Activated CD4-positive, alpha-beta T cell treated with anti-CD3 and anti-CD28 coated beads for 24 hours (primary cell): ENCODE data around the gene FXN.
"Not testable (repeated sequence)": the region's sequence is repeated elsewhere in the genome, so short reads cannot be mapped to it uniquely, and the experiment has no call there.

Source experiments
- DNase-seq, 2 donors: peaks; one replicate each; pipeline ENCODE4 v3.0.0-alpha.2; 2020; ENCODE audit warnings: low read depth in 2 of 2

FXN gene

GRCh38 chr9:69035438-69036308 is at the start of gene FXN:
Gene FXN (plus strand): TSS chr9:69035752. CDS start chr9:69035783, 31 bp downstream.
- DNase-seq, result peak; percentile 73 to 80

DNA sequence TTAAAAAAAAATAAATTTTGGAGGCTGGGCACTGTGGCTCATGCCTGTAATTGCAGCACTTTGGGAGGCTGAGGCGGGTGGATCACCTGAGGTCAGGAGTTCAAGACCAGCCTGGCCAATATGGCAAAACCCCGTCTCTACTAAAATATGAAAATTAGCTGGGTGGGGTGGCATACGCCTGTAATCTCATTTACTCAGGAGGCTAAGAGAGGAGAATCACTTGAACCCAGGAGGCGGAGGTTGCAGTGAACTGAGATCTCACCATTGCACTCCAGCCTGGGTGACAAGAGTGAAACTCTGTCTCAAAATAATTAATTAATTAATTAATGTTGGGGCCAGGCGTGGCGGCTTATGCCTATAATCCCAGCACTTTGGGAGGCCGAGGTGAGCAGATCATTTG is 48.6 kb upstream of the FXN start:
- not testable (repeated sequence) for DNase-seq

DNA sequence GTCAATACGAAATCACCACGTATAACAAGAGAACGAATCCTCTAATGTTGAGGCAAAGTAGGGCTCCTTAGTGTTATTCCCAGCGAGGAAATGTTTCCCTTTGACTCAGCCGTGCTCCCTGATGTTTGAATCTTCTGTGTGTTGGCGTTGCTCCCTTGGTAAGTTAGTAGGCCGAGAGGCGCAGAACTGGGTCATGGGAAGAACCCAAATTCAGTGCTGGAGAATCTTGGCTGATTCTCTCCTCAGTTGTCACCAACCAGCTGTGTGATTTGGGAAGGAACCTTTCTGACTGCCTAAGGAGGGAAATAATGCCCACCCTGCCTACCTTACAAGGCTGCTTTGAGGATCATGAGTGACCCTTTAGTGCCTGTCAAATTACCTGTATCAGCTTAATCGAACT is 44.1 kb upstream of the FXN start:
- no peak for DNase-seq

DNA sequence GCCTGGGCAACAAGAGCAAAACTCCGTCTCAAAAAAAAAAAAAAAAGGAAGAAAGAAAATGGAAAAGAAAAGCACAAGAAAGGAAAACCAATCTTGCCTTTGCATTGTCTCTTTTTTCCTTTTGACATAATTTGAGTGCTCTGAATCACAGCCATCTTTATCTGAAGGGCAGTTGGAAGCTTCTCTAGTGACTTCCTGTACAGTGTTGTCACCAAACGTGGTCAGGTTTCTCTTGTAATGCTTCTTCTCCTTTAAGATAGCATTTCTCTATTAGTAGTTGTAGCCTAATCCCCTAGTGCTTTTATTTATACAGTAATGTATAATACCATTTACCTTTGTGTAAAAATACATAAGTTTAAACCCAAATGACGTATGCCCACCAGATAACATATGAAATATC is 39.8 kb upstream of the FXN start:
- DNase-seq, result no peak

DNA sequence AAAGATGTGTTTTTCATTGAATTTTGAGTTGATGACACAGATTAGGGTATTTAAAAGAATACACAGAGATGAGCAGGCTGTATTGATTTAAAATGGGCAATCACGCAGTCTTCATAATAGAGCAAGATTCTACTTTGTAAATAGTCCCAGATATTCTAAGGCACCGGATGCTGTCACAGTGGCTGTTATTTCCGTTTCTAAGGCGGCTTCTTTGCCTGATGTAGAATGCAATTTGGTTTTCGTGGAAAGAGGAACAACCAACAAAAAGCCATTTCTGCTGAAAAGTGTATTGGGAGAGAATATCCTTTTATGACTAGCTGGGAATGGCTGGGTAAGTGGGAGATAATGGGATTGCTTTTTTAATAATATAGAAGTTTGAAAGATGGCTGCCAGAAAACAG is 39.1 kb upstream of the FXN start:
- DNase-seq, result no peak

- no peak for DNase-seq
These were observed 37.9 kb upstream of the FXN start for GRCh38 chr9:68997666-68998065.

GRCh38 chr9:68998385-68998784 is 37.2 kb upstream of the FXN start:
- DNase-seq, result no peak

GRCh38 chr9:68998812-68999211 is 36.7 kb upstream of the FXN start:
- no peak for DNase-seq

- DNase-seq, result peak; percentile 23 to 61
These were observed 36.0 kb upstream of the FXN start for GRCh38 chr9:68999393-69000105.

- no peak for DNase-seq
These were observed 33.6 kb upstream of the FXN start for GRCh38 chr9:69001921-69002320.

DNA sequence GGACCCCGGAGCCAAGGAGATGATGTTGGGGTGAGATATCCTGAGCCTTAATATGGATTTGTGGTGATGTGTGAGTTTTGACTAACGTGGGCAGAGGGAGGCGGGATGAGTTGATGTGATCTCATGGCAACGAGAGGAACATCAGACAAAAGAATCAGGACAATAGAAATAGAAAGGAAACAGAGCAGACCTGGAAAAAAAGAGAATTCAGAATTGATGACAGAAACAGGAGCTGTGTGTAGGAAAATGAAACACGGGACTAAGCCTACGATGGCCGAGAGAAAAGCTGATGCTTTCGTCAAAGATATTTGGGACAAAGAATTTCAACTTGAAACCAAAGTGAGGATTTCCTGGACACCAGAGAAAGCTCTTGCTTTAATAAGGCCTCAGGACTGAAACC is 32.5 kb upstream of the FXN start:
- DNase-seq, result no peak

DNA sequence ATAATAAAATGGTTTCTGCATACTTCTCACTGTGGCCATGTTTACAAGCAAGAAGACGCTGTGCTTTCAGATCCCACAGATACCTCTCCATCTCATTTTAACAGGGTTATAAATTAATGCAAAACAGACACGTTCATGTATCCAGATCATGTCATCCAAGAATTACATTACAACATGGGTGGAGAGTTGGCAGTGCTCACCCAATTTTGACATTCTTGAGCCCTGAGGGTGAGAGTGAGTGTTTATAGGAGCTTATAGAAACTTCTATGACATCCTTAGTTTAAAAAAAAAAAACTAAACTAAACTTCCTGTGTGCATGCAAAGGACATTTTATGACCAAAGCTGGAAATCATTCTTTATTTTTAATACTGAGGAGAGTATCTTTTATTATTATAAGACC is 30.7 kb upstream of the FXN start:
- DNase-seq, result no peak

DNA sequence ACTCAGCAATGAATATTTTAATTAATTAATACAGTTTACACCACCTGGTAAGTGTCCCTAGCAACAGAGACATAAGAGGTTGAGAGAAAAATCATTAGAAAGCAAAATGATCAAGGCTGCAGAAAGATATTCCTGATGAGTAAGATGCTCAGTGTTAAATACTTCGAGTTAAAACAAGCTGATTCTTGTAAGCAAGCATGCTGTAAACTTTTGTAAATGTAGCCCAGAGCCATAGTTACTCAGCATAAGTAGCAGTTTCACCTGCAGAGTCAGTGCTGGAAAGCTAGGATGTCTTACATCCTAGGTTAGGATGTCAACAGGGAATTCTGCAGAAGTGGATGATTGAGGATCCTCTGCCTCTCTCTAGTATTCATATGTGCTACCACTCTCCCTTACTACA is 25.8 kb upstream of the FXN start:
- DNase-seq, result no peak

GRCh38 chr9:69012696-69013381 is 22.7 kb upstream of the FXN start:
- no peak for DNase-seq

DNA sequence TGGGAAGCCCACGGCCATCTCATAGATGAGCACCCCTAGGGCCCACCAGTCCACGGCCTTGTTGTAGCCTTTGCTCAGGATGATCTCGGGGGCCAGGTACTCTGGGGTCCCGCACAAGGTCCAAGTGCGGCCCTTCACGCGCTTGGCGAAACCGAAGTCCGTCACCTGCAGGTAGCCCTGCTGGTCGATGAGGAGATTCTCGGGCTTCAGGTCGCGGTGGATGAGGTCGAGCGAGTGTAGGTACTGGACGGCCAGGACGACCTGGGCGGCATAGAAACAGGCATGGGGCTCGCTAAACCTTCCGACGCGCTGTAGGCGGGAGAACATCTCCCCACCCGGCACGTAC is 22.2 kb upstream of the FXN start:
- no peak for DNase-seq

GRCh38 chr9:69014013-69014412 is 21.5 kb upstream of the FXN start, which contains the start of gene PRKACG:
Gene PRKACG (minus strand): TSS chr9:69014113. CDS start chr9:69014092, 21 bp downstream.
- DNase-seq, result no peak

DNA sequence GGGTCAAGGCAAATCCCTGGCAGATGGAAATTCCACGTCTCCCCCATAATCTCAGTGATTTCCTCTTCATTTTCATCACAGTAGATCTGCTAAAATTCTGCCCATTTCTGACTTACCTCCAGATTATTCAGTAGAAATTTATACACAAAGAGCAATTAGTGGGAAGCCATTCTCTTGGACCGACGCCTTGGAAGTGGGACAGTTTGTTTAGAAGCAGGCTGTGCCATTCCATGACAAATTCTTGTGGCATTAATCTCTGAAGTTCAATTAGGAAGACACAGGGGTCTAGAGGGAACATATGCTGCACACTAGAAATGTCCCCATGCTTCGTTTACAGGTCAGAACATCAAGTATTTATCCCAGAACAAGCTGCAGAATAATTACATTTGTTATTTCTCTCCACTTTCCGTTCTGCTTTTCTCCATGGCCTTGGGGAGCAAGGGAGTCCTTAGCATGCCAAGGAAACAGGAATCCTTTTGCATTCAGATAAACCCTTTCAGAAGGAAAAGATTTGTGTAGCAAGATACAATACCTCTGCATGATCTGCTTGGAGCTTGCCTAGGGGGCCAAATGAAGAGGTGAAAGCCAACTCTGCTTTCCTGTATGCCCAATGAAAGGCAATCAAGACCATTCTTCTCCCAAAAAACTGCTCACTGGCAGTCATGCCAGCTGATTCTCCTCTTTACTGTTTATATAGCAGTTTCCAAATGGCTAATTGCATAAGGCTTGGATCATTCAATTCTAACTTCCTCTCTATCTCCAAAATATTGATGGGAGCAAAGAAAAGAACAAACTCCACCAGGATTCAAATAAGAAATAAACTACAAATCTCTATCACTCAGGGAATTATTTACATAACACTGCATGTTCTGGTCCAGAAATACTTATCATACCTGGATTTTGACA is 19.1 kb upstream of the FXN start:
- no peak for DNase-seq

DNA sequence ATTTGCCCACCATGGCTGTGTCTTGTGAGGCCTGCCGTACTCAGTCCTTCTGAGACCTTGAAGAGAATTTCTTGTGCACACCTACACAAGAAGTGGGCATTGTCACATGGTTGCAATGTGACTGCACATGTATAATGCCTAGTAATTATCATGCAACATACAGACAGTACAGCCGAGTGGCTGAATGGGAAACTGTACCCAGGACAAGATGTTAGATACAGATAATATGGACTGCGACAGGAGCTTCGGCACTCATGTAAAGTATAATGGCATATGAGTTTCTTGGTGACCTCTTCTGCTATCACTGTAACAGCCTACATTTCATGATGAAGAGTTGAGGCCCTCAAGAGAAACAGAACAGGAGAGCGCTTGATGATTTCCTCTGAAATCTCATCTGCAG is 16.8 kb upstream of the FXN start:
- DNase-seq, result no peak

- DNase-seq, result no peak
These were observed 15.7 kb upstream of the FXN start for GRCh38 chr9:69019808-69020207.

GRCh38 chr9:69020301-69021145 is 15.0 kb upstream of the FXN start:
- DNase-seq, result no peak

DNA sequence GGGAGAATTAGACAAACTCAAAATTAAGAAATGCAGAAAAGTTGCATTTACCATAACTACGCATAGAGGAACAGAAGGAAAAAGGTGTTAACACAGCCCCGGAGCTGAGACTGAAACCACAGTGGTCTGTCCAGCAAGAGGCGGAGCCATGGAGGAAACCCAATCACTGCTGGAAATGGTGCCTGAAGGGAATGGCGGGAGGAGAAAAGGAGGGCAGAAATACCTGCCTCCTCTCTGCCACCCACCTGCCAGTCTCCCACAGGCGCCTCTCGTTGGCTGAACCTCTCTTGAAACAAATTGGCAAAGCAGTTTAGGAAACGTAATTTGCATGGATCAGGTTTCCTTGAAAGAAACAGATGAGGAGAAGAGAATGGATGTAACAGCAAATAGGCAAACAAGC is 11.9 kb upstream of the FXN start:
- DNase-seq, result no peak
